AG04450 (cell line): ENCODE results near the gene KLF15. TPM values are rescaled to one million over a fixed set of nuclear protein-coding genes. Genes with fewer than 3 reads are reported as not detected.

Experiments
- CTCF ChIA-PET: fragments of 300-600, 350-600 bp; formaldehyde crosslinking; extraction: SDS; loops from one replicate; lab custom pipeline; 2022; ENCODE audit warnings: antibody characterized with exemption, inconsistent platforms; lab: Charles Lee
- POLR2A ChIA-PET: fragments of 350-600 bp; formaldehyde crosslinking; extraction: SDS; loops from one replicate; lab custom pipeline; 2021; ENCODE audit warnings: antibody characterized with exemption, inconsistent platforms; lab: Yijun Ruan, JAX
- DNase-seq: peaks from one replicate; pipeline ENCODE4 v3.0.0-alpha.2; 2011; ENCODE audit warnings: low read depth, low spot score
- H3K27ac ChIP-seq: one replicate; pipeline ENCODE4 v1.5.1; 2012; ENCODE audit warnings: low read depth, low read length, control low read depth
- H3K27me3 ChIP-seq: one replicate; pipeline ENCODE4 v1.6.0; 2012; ENCODE audit warnings: low read length; ENCODE audit not compliant: control insufficient read depth, insufficient read depth
- H3K4me3 ChIP-seq: 2 replicates; pipeline ENCODE4 v1.5.1; 2011; ENCODE audit warnings: mild to moderate bottlenecking, low read depth, low read length, control low read depth
- H3K9me3 ChIP-seq: 2 replicates; pipeline ENCODE4 v1.5.1; 2012; ENCODE audit warnings: low read length; ENCODE audit not compliant: control insufficient read depth, insufficient read depth
- polyA plus RNA-seq: library from polyadenylated mRNA; depleted of rRNA; stranded (reverse); fragments of >200 nt; gene quantifications from 2 replicates; pipeline ENCODE4 v1.2.3, GENCODE V29; 2011
- TF ChIP-seq, protein P1 (sequence below): IDR thresholded peaks from 2 replicates; pipeline ENCODE4 v1.5.1; 2011; ENCODE audit warnings: low read depth, low read length, control low read depth, inconsistent platforms

KLF15 gene
- polyA plus RNA-seq, 1 experiment, result 0.38 TPM

- CTCF ChIA-PET, result interaction anchor here (1.0 kb wide), 1 partner anchor 24 kb away, joined by 3 read pairs; no protein-coding TSS in a partner anchor
- peaks cover 26% of the 10 kb centered on the region for H3K27me3 ChIP-seq
- no peak for DNase-seq
- H3K4me3 ChIP-seq, result no peak overlapping the region
- POLR2A ChIA-PET, result no interaction called here
- TF ChIP-seq, protein P1, sequence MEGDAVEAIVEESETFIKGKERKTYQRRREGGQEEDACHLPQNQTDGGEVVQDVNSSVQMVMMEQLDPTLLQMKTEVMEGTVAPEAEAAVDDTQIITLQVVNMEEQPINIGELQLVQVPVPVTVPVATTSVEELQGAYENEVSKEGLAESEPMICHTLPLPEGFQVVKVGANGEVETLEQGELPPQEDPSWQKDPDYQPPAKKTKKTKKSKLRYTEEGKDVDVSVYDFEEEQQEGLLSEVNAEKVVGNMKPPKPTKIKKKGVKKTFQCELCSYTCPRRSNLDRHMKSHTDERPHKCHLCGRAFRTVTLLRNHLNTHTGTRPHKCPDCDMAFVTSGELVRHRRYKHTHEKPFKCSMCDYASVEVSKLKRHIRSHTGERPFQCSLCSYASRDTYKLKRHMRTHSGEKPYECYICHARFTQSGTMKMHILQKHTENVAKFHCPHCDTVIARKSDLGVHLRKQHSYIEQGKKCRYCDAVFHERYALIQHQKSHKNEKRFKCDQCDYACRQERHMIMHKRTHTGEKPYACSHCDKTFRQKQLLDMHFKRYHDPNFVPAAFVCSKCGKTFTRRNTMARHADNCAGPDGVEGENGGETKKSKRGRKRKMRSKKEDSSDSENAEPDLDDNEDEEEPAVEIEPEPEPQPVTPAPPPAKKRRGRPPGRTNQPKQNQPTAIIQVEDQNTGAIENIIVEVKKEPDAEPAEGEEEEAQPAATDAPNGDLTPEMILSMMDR, result no peak
- H3K27ac ChIP-seq, result no peak overlapping the region
- H3K9me3 ChIP-seq, result no peaks in the 10 kb centered on the region
These were observed 7.6 kb upstream of the KLF15 start for GRCh38 chr3:126364731-126365301.

- POLR2A ChIA-PET, result no interaction called here
- peaks cover 30% of the 10 kb centered on the region for H3K27me3 ChIP-seq
- no peak for DNase-seq
- no peak overlapping the region for H3K27ac ChIP-seq
- H3K9me3 ChIP-seq, result no peaks in the 10 kb centered on the region
- TF ChIP-seq, protein P1, result no peak
- no peak overlapping the region for H3K4me3 ChIP-seq
- CTCF ChIA-PET, result interaction anchor here (0.6 to 1.0 kb wide), 2 partner anchors 24 to 25 kb away, joined by 3 read pairs; no protein-coding TSS in a partner anchor
These were observed 7.0 kb upstream of the KLF15 start for GRCh38 chr3:126364130-126364695.

DNA sequence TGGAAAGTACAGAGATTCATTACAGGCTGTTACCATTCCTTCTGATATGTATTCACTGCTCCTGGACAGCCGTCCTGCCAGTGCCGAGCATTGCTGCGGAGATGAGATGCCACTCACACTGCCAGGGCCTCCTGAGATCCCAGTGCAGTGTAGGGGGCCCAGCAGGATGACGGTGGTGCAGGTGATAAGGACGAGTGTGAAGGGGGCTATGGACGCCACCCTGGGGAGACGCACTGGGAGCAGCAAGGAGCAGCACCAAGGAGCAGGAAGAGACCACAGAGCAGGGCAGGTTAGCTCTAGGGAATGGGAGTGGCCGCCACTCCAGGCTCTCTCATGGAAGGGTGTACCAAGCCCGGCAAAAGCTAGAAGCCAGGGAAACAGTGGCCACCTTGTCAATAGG, 4.0 kb upstream of the KLF15 start:
- no peak for DNase-seq
- TF ChIP-seq, protein P1, result no peak
- H3K9me3 ChIP-seq, result no peaks in the 10 kb centered on the region; the same call in 1 of the 2 replicates
- H3K27me3 ChIP-seq, result peaks cover 42% of the 10 kb centered on the region
- ChIA-PET CTCF (no interaction called here), POLR2A (no interaction called here)
- no peak overlapping the region for H3K27ac ChIP-seq
- no peak overlapping the region for H3K4me3 ChIP-seq

DNA sequence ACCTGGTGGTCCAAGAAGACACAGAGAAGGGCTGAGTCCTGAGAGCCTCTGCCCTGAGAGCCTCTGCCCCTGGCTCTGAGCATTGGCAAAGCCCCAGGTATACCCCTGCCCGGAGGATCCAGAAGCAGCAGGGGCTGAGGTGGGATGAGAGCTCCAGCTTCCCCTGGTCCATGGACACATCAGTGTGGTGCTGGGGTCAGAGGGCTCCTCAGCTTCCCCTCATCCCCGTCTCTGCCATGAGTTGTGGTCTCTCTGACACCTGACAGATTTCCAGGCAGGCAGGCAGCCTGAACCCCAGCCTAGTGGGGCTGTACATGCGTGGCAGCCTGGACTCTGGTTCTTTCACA, 3.5 kb upstream of the KLF15 start:
- H3K27me3 ChIP-seq, result peaks cover 43% of the 10 kb centered on the region
- DNase-seq, result no peak
- H3K9me3 ChIP-seq, result no peaks in the 10 kb centered on the region; the same call in 1 of the 2 replicates
- POLR2A ChIA-PET, result no interaction called here
- H3K27ac ChIP-seq, result no peak overlapping the region
- TF ChIP-seq, protein P1, result no peak
- no peak overlapping the region for H3K4me3 ChIP-seq
- CTCF ChIA-PET, result interaction anchor here (1.0 kb wide), 1 partner anchor 28 kb away, joined by 5 read pairs; no protein-coding TSS in a partner anchor

- ChIA-PET POLR2A (no interaction called here), CTCF (interaction anchor here (1.0 kb wide), 1 partner anchor 29 kb away, joined by 5 read pairs; no protein-coding TSS in a partner anchor)
- Histone ChIP-seq H3K4me3 (no peak overlapping the region), H3K27ac (no peak overlapping the region), H3K27me3 (peaks cover 45% of the 10 kb centered on the region), H3K9me3 (no peaks in the 10 kb centered on the region; the same call in 1 of the 2 replicates)
- DNase-seq, result no peak
- TF ChIP-seq, protein P1, result no peak
These were observed 3.0 kb upstream of the KLF15 start for GRCh38 chr3:126360046-126360713.
